SK-N-MC (cell line): ENCODE measurements around the gene CTBP1.

Experiments used
- EZH2 ChIP-seq: fragments of 200-600 bp; sonication (generic); IDR thresholded peaks from one replicate; pipeline ENCODE4 v1.6.1; 2017; ENCODE audit warnings: antibody characterized with exemption
- POLR2AphosphoS5 ChIP-seq: IDR thresholded peaks from 2 replicates; pipeline ENCODE4 v1.6.1; 2012; ENCODE audit warnings: mild to moderate bottlenecking, low read depth, low read length, borderline replicate concordance

DNA sequence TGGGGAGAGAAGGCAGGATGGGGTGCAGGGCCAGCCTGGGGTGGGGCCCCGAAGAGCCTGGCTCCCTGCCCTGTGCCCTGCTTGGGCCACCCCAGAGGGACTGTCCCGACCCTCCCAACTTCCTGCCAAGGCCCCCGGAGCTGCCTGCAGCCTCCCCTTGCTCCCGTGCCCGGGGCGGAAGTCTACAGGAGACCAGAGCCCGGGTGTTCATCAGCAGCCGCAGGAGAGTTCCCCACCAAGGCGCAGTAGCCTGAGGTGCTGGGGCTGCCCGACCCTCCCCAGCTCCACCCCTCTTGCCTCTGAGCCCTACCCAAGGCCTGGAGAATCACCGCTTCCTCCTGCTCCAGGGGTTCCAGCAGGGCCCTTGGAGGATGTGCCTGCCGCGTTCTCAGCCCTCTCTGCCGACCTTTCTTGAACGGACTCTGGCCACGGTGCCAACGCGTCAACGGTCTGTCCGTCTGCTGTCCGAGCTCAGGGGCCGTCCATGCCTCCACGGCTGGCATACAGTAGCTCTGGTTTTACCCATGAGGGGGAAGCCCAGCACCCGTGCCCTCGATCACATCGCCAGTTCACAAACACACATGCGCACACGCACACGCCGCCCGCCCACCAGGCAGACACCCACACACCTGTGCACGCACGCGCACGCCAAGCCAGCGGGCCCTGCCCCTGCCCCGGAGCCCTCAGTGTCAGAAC lies 40.5 kb downstream of the CTBP1 start:
- TF ChIP-seq POLR2AphosphoS5 (no peak), EZH2 (no peak)
